CD4-positive, CD25-positive, alpha-beta regulatory T cell (primary cell): ENCODE results near the gene EVX2. TPM values are rescaled to one million over a fixed set of nuclear protein-coding genes. Genes with fewer than 3 reads are reported as not detected.

Experiments
- ATAC-seq, 2 donors: fragments of 150-1000 bp; cut with Tn5 transposase; one replicate each; pipeline ENCODE4 v1.10.0; 2021; ENCODE audit warnings: low read depth in 2 of 2, moderate number of reproducible peaks in 2 of 2, moderate library complexity in 1 of 2
- DNase-seq, 3 donors: peaks; one replicate each; pipeline versions ENCODE4 v3.0.0 to v3.0.0-alpha.2; 2012 to 2022; ENCODE audit warnings: mixed read lengths in 1 of 3
- H3K27ac ChIP-seq: one replicate; pipeline ENCODE4 v1.7.0; 2013; ENCODE audit warnings: mild to moderate bottlenecking, low read length; ENCODE audit not compliant: insufficient read depth, poor library complexity, severe bottlenecking
- H3K27me3 ChIP-seq: one replicate; pipeline ENCODE4 v1.7.0; 2013; ENCODE audit warnings: low read length; ENCODE audit not compliant: control insufficient read depth, insufficient read depth
- H3K36me3 ChIP-seq: one replicate; pipeline ENCODE4 v1.7.0; 2013; ENCODE audit warnings: mild to moderate bottlenecking, low read length, moderate library complexity; ENCODE audit not compliant: control insufficient read depth, insufficient read depth
- H3K4me1 ChIP-seq: 2 replicates; pipeline ENCODE4 v1.7.0; 2013; ENCODE audit warnings: mild to moderate bottlenecking, low read length; ENCODE audit not compliant: insufficient read depth, control insufficient read depth, poor library complexity, severe bottlenecking
- H3K4me3 ChIP-seq: one replicate; pipeline ENCODE4 v1.7.0; 2013; ENCODE audit warnings: low read depth, mild to moderate bottlenecking, low read length, moderate library complexity
- H3K9me3 ChIP-seq, 2 experiments: 1 replicate in 1 of 2; 2 replicates in 1 of 2; pipeline ENCODE4 v1.7.0; 2013; ENCODE audit warnings: low read length in 2 of 2, mild to moderate bottlenecking in 1 of 2, moderate library complexity in 1 of 2; ENCODE audit not compliant: control insufficient read depth in 2 of 2
- H3K27ac Mint-ChIP-seq, 3 donors: one replicate each; pipeline ENCODE4 v1.8.0; 2020 to 2022; ENCODE audit warnings: mild to moderate bottlenecking in 3 of 3, mixed read lengths in 3 of 3, moderate library complexity in 2 of 3
- H3K27me3 Mint-ChIP-seq: one replicate; pipeline ENCODE4 v1.8.0; 2022; ENCODE audit warnings: mild to moderate bottlenecking, mixed read lengths
- H3K36me3 Mint-ChIP-seq: one replicate; pipeline ENCODE4 v1.8.0; 2020; ENCODE audit warnings: mixed read lengths
- H3K4me1 Mint-ChIP-seq, 4 donors: one replicate each; pipeline ENCODE4 v1.8.0; 2020 to 2022; ENCODE audit warnings: mixed read lengths in 4 of 4, mild to moderate bottlenecking in 1 of 4
- H3K4me3 Mint-ChIP-seq, 4 donors: one replicate each; pipeline ENCODE4 v1.8.0; 2020 to 2022; ENCODE audit warnings: mild to moderate bottlenecking in 4 of 4, mixed read lengths in 4 of 4, moderate library complexity in 3 of 4
- H3K9me3 Mint-ChIP-seq, 7 donors: one replicate each; pipeline ENCODE4 v1.8.0; 2020 to 2022; ENCODE audit warnings: mixed read lengths in 7 of 7, mild to moderate bottlenecking in 3 of 7, moderate library complexity in 2 of 7
- polyA plus RNA-seq, 4 donors: library from polyadenylated mRNA; unstranded; fragments of 300-500 nt; fragmentation: Illumina TruSeq; gene quantifications; one replicate each; pipeline ENCODE4 v1.2.3, GENCODE V29; 2021
- total RNA-seq: library from RNA; stranded (reverse); gene quantifications from one replicate; pipeline ENCODE4 v1.2.3, GENCODE V29; 2022

The EVX2 gene
- total and polyA plus RNA-seq, 5 donors from 2014 or later = not detected

- peaks cover 0 to 16% (median 2%) of the 10 kb centered on the region in 7 donors for H3K9me3 Mint-ChIP-seq
- H3K4me1 Mint-ChIP-seq = peaks cover 0 to 34% (median 14%) of the 10 kb centered on the region in 4 donors
- no peaks in the 10 kb centered on the region for H3K36me3 ChIP-seq
- peak overlapping the region in 1 of 3 donors; percentile 48 for H3K27ac Mint-ChIP-seq
- peaks cover 88% of the 10 kb centered on the region for H3K27me3 Mint-ChIP-seq
- H3K4me1 ChIP-seq = peaks cover 8% of the 10 kb centered on the region
- no peak overlapping the region for H3K27ac ChIP-seq
- peaks cover 49% of the 10 kb centered on the region for H3K27me3 ChIP-seq
- peaks cover 0 to 14% of the 10 kb centered on the region in 2 experiments for H3K9me3 ChIP-seq
- peaks cover 4% of the 10 kb centered on the region for H3K36me3 Mint-ChIP-seq
- H3K4me3 ChIP-seq = no peak overlapping the region
- H3K4me3 Mint-ChIP-seq = peak overlapping the region in 2 of 4 donors; percentile 16 to 18
- DNase-seq = no peak
- no peak for ATAC-seq
Observed at GRCh38 chr2:176109192-176109901, 25.6 kb upstream of the EVX2 start.

- Mint-ChIP-seq H3K4me3 (no peak overlapping the region), H3K27me3 (peaks cover 88% of the 10 kb centered on the region), H3K9me3 (peaks cover 0 to 16% (median 2%) of the 10 kb centered on the region in 7 donors), H3K36me3 (peaks cover 4% of the 10 kb centered on the region), H3K27ac (no peak overlapping the region), H3K4me1 (peaks cover 0 to 36% (median 13%) of the 10 kb centered on the region in 4 donors)
- DNase-seq (no peak), ATAC-seq (no peak)
- Histone ChIP-seq H3K4me1 (peaks cover 8% of the 10 kb centered on the region), H3K4me3 (no peak overlapping the region), H3K27me3 (peaks cover 42% of the 10 kb centered on the region), H3K27ac (no peak overlapping the region), H3K9me3 (peaks cover 0 to 10% of the 10 kb centered on the region in 2 experiments), H3K36me3 (no peaks in the 10 kb centered on the region)
Observed at GRCh38 chr2:176107731-176108181, 24.0 kb upstream of the EVX2 start.

- H3K4me3 Mint-ChIP-seq = peak within 1 kb of the TSS; percentile 46 to 82 (median 60)
- H3K27ac Mint-ChIP-seq = peak within 1 kb of the TSS in 1 of 3 donors; percentile 59
- Histone ChIP-seq H3K27ac (no peak within 1 kb of the TSS), H3K4me3 (no peak within 1 kb of the TSS), H3K36me3 (no peaks in the 10 kb centered on the region), H3K27me3 (peaks cover 46% of the 10 kb centered on the region), H3K4me1 (peaks cover 8% of the 10 kb centered on the region), H3K9me3 (peaks cover 0 to 10% of the 10 kb centered on the region in 2 experiments)
- no peak for ATAC-seq
- peaks cover 4% of the 10 kb centered on the region for H3K36me3 Mint-ChIP-seq
- H3K4me1 Mint-ChIP-seq = peaks cover 0 to 36% (median 16%) of the 10 kb centered on the region in 4 donors
- no peak for DNase-seq
- H3K27me3 Mint-ChIP-seq = peaks cover 90% of the 10 kb centered on the region
- H3K9me3 Mint-ChIP-seq = peaks cover 0 to 22% (median 2%) of the 10 kb centered on the region in 7 donors
Observed at GRCh38 chr2:176106581-176107539, 23.1 kb upstream of the EVX2 start, which contains the start of gene HOXD11. Gene HOXD11 (plus strand): TSS chr2:176107280. CDS start chr2:176107356, 76 bp downstream.

DNA sequence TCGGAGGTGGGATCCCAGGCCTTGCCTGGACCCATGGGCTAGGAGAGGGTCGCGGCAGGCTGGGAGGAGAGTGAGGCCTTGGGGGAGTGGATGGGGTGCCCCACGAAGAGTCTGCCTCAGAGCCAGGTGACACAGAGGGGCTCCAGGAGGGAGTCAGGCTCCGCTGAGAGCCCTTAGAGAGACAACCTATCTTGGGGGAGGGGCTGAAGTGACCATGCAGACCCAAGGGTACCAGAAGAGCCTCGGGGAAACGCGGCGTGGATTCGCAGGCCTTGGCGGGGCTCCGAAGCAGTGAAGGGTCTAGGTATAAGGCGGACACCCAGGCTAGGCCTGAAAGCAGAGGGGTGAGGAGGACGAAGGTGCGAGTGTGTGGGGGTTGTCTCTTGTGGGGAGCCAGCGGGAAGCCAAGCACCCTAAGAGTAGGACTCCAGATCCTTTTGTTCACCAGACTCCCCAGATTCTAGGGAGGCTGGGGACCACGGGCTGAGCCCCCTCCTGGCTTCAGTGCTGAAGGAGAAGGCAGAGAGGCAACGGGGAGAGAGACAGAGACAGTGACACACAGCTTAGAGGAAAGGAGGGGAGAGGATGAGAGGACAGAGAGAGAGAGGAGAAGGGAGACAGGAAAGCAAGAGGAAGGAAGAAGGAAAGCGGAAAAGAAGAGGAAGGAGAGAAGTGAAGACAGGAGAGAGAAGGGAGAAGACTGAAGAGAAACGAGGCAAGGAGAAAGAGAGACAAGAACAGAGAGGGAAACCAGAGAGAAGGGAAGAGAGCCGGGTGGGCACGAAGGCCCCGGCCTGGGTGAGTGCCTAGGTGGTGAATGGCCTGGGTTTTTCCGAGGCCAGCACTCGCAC is 22.2 kb upstream of the EVX2 start:
- Mint-ChIP-seq H3K27me3 (peaks cover 90% of the 10 kb centered on the region), H3K9me3 (peaks cover 0 to 17% (median 0%) of the 10 kb centered on the region in 7 donors), H3K36me3 (peaks cover 4% of the 10 kb centered on the region), H3K4me1 (peaks cover 0 to 33% (median 15%) of the 10 kb centered on the region in 4 donors), H3K4me3 (peak overlapping the region; percentile 46 to 82 (median 60)), H3K27ac (peak overlapping the region in 1 of 3 donors; percentile 59)
- Histone ChIP-seq H3K27me3 (peaks cover 48% of the 10 kb centered on the region), H3K4me3 (no peak overlapping the region), H3K9me3 (peaks cover 0 to 6% of the 10 kb centered on the region in 2 experiments), H3K27ac (no peak overlapping the region), H3K4me1 (peaks cover 8% of the 10 kb centered on the region), H3K36me3 (no peaks in the 10 kb centered on the region)
- ATAC-seq (no peak), DNase-seq (no peak)

DNA sequence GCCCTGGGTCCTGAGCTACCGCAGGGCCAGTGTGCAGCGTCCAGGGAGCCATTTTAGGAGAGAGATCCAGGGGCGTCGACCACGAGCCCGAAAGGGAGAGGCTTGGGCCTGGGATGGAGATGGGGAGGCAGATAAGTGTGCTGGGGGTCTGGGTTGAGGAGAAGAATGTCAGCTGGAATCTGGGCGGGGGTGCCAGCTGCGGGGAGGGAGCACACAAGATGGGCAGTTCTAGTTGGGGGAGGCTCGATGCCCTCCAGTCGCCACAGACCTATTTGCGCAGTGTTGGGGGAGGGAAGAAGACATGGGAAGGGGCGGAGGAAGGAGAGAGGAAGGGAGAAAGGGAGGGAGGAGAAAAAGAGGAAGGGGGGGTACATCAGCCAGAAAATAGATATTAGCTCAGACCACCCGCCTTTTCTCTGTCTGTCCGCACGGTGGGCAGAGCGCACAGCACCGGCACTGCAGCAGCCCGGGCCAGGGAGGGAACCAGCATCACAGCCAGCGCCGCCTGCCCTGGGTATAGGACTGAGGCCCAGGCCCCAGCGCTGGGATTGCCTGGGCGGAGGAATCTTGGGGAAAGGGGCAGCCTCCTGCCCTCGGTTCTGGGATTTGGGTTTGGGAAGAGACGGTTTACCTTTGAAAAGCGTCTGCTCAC is 21.4 kb upstream of the EVX2 start:
- peaks cover 0 to 4% of the 10 kb centered on the region in 2 experiments for H3K9me3 ChIP-seq
- peaks cover 90% of the 10 kb centered on the region for H3K27me3 Mint-ChIP-seq
- peaks cover 8% of the 10 kb centered on the region for H3K4me1 ChIP-seq
- peaks cover 0 to 16% (median 0%) of the 10 kb centered on the region in 7 donors for H3K9me3 Mint-ChIP-seq
- peaks cover 44% of the 10 kb centered on the region for H3K27me3 ChIP-seq
- H3K4me1 Mint-ChIP-seq = peaks cover 0 to 35% (median 15%) of the 10 kb centered on the region in 4 donors
- peaks cover 4% of the 10 kb centered on the region for H3K36me3 Mint-ChIP-seq
- H3K4me3 ChIP-seq = no peak overlapping the region
- DNase-seq (no peak), ATAC-seq (no peak)
- H3K36me3 ChIP-seq = no peaks in the 10 kb centered on the region
- no peak overlapping the region for H3K27ac ChIP-seq
- H3K4me3 Mint-ChIP-seq = peak overlapping the region in 1 of 4 donors; percentile 43
- no peak overlapping the region for H3K27ac Mint-ChIP-seq

DNA sequence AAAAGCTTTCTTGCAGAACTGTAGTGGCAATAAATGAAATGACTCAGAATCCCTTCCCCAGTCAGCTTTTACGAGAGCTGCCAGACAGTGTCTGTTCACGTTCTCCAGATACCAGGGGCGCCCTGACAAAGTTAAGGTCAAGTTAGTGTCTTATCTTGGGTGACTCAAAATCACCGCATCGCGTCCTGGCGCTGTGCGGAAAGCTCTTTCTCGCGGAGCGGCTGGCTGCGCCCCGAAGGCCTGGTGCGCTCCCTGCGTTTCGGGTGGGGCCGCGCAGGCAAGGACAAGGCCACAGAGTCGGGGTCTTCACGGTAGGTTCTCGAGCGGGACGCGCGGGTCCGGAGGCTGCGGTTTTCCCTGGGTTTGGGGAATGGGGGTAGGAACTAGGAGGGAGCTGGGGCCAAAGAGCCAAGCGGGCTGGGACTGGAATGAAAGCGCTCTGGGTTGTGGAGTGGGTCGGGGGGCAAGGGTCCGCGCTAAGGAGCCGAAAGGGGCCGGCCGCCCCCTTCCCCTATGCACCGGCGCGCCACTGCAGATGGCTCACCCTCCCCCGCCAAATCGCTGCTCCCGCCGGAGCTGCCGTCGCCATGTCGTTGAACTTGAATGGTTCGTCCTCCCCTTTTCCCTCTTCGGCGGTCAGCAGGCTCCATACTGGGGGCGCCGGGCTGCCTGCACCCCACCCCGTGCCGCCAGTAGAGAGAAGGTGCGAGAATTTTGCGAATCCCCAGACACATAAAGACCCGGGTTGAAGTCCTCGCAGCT is 20.7 kb upstream of the EVX2 start:
- Mint-ChIP-seq H3K27me3 (peaks cover 88% of the 10 kb centered on the region), H3K27ac (no peak overlapping the region), H3K9me3 (peaks cover 0 to 16% (median 0%) of the 10 kb centered on the region in 7 donors), H3K4me1 (peaks cover 0 to 35% (median 14%) of the 10 kb centered on the region in 4 donors), H3K4me3 (peak overlapping the region in 2 of 4 donors; percentile 13 to 43), H3K36me3 (peaks cover 3% of the 10 kb centered on the region)
- H3K27me3 ChIP-seq = peaks cover 41% of the 10 kb centered on the region
- peaks cover 8% of the 10 kb centered on the region for H3K4me1 ChIP-seq
- ATAC-seq (no peak), DNase-seq (no peak)
- no peak overlapping the region for H3K27ac ChIP-seq
- H3K36me3 ChIP-seq = no peaks in the 10 kb centered on the region
- H3K9me3 ChIP-seq = peaks cover 0 to 4% of the 10 kb centered on the region in 2 experiments
- no peak overlapping the region for H3K4me3 ChIP-seq
